GM19455 (cell line): Measurements from ENCODE around the gene CBX3.
"Not testable (repeated sequence)": the region's sequence is repeated elsewhere in the genome, so short reads cannot be mapped to it uniquely, and the experiment has no call there.

Experiments
- ATAC-seq: cut with Tn5 transposase; IDR thresholded peaks from one replicate; pipeline ENCODE4 v1.9.1; 2021; ENCODE audit not compliant: unreplicated experiment

Gene CBX3

GRCh38 chr7:26201247-26202018 is at the start of gene CBX3:
CBX3 (plus strand) TSS chr7:26201745; CDS start chr7:26202999, 1,254 bp downstream.
- ATAC-seq = peak; percentile 44

DNA sequence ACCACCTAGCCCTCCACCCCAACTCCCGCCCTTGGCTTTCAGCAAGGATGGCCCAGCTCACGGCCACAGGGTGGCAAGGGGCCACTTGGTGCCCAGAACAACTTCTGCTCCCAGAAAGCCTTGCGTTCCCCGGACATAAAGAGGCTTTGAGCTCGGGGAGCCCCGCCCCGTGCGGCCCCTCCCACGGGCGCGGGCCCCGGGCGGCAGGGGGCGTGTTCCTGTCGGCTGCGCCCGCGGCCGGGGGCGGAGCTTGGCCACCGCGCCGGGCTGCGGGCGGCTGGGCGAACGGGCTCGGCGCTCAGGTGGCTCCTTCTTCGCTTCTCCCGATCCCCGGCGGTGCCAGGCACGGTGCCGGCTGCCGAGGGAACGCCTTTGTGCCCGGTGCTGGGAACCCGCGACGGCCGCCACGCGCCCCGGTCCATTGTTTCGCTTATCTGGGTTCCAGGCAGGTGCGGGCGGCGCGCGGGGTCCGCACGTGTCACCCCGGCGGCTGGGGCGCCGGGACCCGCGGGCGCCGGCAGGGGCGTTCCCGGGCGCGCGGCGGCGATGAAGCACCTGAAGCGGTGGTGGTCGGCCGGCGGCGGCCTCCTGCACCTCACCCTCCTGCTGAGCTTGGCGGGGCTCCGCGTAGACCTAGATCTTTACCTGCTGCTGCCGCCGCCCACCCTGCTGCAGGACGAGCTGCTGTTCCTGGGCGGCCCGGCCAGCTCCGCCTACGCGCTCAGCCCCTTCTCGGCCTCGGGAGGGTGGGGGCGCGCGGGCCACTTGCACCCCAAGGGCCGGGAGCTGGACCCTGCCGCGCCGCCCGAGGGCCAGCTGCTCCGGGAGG is 49.4 kb upstream of the CBX3 start, which contains the start of gene NFE2L3:
NFE2L3 (plus strand) TSS at position 246 of the 829 bp plus-strand sequence; CDS start at position 547, 301 bp downstream.
- peak; percentile 75 for ATAC-seq

DNA sequence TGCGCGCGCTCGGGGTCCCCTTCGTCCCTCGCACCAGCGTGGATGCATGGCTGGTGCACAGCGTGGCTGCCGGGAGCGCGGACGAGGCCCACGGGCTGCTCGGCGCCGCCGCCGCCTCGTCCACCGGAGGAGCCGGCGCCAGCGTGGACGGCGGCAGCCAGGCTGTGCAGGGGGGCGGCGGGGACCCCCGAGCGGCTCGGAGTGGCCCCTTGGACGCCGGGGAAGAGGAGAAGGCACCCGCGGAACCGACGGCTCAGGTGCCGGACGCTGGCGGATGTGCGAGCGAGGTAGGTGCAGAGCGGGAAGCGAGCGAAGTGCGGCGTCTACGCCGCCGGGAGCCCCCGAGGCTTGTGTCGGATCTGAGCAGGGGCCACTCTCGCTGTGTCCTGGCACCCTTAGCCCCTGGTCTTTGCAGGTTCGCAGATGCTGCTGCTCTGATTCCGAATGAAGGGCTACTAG is 48.7 kb upstream of the CBX3 start:
- peak; percentile 41 for ATAC-seq

GRCh38 chr7:26153241-26153822 is 48.2 kb upstream of the CBX3 start:
- ATAC-seq = no peak

GRCh38 chr7:26153823-26154783 is 47.4 kb upstream of the CBX3 start:
- ATAC-seq = no peak

GRCh38 chr7:26155531-26156375 is 45.8 kb upstream of the CBX3 start:
- no peak for ATAC-seq

- no peak for ATAC-seq
Measured at GRCh38 chr7:26156451-26157420, 44.8 kb upstream of the CBX3 start.

- ATAC-seq = no peak
Measured at GRCh38 chr7:26157520-26158105, 43.9 kb upstream of the CBX3 start.

DNA sequence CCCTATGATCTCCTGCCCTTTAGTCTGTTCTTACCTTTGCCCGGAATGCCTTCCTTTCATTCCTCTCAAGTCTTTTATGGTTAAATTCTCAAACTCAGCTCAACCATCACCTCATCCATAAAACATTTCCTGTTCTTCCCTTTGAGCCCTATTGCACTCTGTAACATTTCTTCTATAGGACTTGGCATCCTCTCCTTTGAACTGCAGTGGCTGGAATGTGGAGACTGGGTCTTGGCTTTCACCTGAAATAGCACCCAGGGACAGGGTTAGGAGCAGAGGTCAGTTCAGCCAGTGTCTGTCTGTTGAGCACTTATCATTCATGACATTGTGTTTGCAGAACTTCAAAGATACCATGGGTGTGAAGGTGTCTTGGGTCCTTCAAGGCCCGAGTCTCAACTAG is 42.3 kb upstream of the CBX3 start:
- no peak for ATAC-seq

GRCh38 chr7:26160896-26161295 is 40.6 kb upstream of the CBX3 start:
- ATAC-seq = no peak

- ATAC-seq = no peak
Measured at GRCh38 chr7:26162431-26162830, 39.1 kb upstream of the CBX3 start.

GRCh38 chr7:26163804-26164203 is 37.7 kb upstream of the CBX3 start:
- ATAC-seq = not testable (repeated sequence)

GRCh38 chr7:26165950-26166683 is 35.4 kb upstream of the CBX3 start:
- ATAC-seq = no peak

DNA sequence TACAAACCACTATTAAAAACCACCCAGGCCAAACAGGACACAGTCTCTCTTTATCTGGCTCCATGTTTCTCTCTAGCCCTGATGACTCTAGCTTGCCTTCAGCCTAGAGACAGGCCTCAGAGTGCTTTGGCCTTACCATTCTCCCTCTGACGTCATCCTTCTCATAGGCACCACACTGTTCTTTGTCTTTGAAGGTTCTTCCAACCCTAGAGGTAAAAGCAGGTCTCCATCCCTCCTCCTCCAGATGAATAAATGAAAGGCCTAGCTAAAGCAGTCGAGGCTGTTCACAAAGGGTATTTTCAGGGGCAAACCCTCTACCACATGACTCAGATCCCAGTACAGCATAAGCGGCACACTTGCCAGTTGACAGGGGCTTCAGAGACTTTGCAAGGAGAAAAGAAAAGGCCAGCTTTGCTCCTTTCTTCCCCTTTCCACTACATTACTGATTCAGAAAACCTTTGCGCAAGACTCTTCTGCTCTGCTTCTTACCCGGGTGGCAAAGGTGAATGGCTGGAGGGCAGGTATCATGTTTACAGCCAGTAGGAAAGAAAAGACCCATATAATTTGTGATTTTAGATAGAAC is 34.8 kb upstream of the CBX3 start:
- no peak for ATAC-seq

DNA sequence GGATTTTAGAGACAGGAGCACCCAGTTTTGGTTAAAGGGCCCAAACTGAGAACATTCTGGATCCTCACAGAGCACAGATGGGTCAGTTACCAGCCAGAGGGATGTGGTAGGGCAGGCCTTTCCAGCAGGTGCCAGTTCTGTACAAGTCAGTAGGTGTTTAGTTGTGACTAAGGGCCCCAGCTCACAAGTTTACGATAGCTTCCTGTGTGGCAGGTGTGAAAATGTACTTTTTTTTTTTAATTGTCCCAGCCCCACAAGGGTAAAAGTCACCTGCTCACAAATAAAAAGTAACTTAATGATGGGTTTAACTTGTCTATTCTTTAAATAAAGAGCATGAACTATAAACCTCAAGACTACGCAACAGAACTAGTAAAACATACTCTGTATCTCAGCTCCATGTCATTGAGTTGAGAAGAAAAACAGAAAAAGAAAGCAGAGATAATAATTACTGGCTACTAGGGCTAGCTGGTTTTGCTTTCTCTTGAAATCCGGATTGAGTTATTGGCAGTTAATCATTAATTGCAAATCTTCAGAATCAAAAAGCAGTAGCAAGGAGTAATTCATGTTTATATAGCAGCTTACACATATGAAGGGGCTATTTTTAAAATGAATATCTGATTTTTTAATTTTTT is 34.1 kb upstream of the CBX3 start:
- ATAC-seq = no peak

GRCh38 chr7:26168458-26169023 is 33.0 kb upstream of the CBX3 start:
- no peak for ATAC-seq
